HL-60/S4 (cell line): ENCODE measurements around the gene SULT1C2.

Experiments
- in situ Hi-C: fragments of 300-500 bp; cut with MboI; formaldehyde crosslinking; loops from 2 replicates; pipeline ENCODE4 v1.14.3; 2022; ENCODE audit warnings: low sequenced_read_pairs

SULT1C2 gene

GRCh38 chr2:108287169-108287568, 1.5 kb upstream of the SULT1C2 start:
- in situ Hi-C loops, result no loop called here

GRCh38 chr2:108293850-108294249, 5.2 kb downstream of the SULT1C2 start:
- in situ Hi-C loops, result no loop called here

- in situ Hi-C loops, result no loop called here
Observed at GRCh38 chr2:108297436-108298141, 8.9 kb downstream of the SULT1C2 start.

- in situ Hi-C loops, result no loop called here
Observed at GRCh38 chr2:108301558-108301957, 12.9 kb downstream of the SULT1C2 start.

DNA sequence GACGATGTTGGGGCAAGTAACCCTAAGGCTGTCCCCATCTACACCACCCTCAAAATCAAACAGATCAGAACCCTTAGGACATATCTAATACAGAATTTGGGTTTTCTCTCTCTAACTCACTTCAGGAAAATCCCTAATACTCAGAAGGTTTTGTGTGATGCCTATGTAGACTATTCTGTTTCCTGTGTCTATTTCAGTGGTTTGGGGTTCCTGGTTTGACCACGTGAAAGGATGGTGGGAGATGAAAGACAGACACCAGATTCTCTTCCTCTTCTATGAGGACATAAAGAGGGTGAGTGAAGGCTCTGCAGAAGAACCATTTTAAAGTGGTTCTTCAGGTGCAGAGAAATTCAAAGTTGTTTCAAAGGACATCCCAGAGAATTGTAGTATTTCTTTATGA, 16.3 kb downstream of the SULT1C2 start:
- in situ Hi-C loops, result no loop called here

- in situ Hi-C loops, result no loop called here
Observed at GRCh38 chr2:108305901-108306300, 17.2 kb downstream of the SULT1C2 start.

- in situ Hi-C loops, result no loop called here
Observed at GRCh38 chr2:108309903-108310302, 21.2 kb downstream of the SULT1C2 start.

GRCh38 chr2:108314586-108315296, 26.0 kb downstream of the SULT1C2 start:
- in situ Hi-C loops, result no loop called here

GRCh38 chr2:108315444-108315934, 26.8 kb downstream of the SULT1C2 start:
- in situ Hi-C loops, result no loop called here

DNA sequence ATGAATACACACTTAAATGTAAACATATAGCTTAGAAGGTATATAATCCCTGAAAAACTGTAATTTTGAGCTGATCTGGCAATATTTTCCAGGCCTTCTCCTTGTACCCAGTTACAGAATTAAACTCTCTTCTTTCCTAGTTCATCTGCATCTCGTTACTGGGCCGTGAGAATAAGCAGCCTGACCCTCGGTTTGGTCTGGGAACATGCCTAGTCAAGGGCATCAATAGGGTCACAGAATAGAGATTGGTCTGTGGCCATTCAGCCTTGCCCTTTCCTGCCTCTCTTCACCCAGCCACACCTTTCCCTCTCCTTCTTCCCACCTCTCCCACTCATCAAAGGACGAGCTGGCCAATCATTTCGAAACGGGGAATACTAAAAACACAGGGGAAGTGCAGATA, 27.3 kb downstream of the SULT1C2 start:
- in situ Hi-C loops, result no loop called here

- in situ Hi-C loops, result no loop called here
Observed at GRCh38 chr2:108316461-108317258, 28.0 kb downstream of the SULT1C2 start.

GRCh38 chr2:108320326-108320922, 31.7 kb downstream of the SULT1C2 start:
- in situ Hi-C loops, result no loop called here

- in situ Hi-C loops, result no loop called here
Observed at GRCh38 chr2:108323619-108324018, 34.9 kb downstream of the SULT1C2 start.

GRCh38 chr2:108324531-108325255, 36.0 kb downstream of the SULT1C2 start:
- in situ Hi-C loops, result no loop called here

DNA sequence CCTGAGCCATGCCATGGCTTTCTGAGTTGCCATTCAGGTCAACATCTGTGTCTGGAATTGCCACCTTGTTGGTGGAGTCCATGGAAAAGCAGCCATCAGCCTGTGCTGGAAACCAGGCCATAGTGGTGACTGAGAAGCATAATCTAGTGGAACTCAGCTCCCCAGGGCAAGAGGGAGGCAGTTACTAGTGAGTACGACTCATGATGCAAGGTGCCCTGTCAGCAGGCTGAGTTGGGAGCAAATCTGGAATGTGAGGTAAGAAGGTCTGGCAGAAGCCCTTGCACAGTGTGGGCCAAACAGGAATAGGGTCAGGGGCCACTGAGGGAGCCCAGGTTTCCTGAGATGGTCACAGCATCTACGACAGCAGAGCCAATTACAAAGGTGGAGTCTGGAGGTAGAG, 37.1 kb downstream of the SULT1C2 start:
- in situ Hi-C loops, result no loop called here

- in situ Hi-C loops, result no loop called here
Observed at GRCh38 chr2:108329771-108330170, 41.1 kb downstream of the SULT1C2 start.

DNA sequence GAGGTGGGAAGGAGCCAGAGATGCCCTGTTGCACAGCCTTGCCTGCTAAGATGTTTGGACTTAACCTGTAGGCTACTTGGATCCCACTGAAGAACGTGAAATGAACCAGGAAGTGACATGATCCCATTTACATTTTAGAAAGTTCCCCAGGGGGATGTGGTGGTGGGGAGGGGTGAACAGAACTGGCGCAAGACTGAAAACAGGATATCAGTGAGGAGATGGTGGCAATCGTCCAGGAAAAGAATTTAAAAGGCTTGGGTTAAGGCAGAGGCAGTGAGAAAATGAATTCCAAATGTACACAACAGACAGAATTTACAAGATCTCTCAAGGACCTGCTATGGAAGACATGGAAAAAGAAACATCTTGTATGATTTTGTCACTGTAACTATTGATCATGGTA, 42.3 kb downstream of the SULT1C2 start:
- in situ Hi-C loops, result no loop called here

- in situ Hi-C loops, result no loop called here
Observed at GRCh38 chr2:108345951-108346350, 57.3 kb downstream of the SULT1C2 start.

- in situ Hi-C loops, result no loop called here
Observed at GRCh38 chr2:108346827-108347226, 58.1 kb downstream of the SULT1C2 start.

GRCh38 chr2:108347786-108348185, 59.1 kb downstream of the SULT1C2 start:
- in situ Hi-C loops, result no loop called here
